Colon (tissue), 2 donors: ENCODE results near the gene FAM83C.
"Not testable (repeated sequence)": the region's sequence is repeated elsewhere in the genome, so short reads cannot be mapped to it uniquely, and the experiment has no call there.

Source experiments
- FAIRE-seq: peaks from 2 replicates; lab custom pipeline; 2012; peaks lifted over from hg19 to GRCh38; lab: Jason Lieb, UNC
- donor health status: control.
- donor health status: control.

FAM83C gene

DNA sequence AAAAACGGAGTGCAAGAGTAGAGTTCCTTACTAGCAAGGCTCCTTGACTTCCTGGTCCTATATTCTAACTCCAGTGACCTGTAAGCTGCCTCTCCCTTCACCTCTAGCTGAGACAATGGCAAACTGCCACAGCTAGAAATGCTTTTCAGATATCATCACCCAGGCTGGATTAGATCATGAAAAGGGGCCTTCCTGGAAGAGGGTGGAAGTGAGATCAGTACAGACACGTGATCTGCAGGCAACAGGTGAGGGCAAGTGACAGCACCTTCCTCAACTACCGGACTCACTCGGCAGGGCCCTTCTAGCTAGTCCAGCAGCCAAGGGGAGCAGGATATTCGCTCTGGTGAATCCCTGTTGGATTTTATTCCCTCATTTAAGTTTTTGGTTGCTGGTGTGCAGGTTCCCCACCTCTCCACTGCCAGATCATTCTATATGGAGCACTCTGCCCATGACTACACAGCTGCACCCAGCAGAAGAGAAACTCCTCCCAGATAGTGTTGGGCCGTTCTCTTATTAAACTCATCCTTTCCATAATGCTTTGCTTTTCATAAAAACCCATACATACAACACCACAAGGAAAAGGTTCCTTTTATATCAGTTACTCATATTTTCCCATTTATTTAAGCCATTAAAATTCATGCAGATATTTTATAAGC lies 26.4 kb upstream of the FAM83C start:
- FAIRE-seq: no peak

DNA sequence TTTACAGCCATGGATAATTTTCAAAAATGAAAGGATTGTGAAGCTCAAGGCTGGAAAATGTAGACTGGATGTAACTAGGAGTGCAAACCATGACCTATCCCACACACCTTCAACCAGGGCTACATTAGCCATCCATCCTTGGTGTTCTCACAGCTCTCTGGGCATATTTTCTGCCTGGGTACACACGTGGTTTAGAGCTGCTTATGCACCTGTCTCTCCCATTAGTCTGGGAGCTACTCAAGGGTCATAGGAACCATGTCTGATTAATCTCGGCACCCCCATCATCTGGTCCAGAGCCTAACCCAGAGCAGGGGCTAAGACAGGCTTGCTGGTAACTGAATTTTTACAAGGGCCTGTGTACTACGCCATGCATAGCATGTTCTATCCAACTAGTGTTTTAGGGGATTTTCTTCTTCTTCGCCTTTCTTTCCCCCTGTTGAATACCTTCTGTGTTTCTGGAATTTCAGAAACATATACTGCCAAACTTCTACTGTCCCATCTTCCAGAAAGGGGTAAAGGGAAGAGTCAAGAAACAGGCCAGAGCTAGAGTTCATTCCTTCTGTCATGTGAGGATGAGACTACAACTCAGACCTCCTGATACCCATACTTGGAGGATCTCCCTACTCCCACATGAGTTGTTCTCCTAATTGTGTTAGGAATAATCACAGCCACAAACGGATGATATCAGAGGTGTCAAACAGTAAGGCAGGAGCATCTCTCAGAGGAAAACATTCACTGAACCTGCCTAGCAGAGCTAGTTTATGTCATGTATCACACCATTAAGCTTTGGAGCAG lies 25.4 kb upstream of the FAM83C start:
- no peak for FAIRE-seq

DNA sequence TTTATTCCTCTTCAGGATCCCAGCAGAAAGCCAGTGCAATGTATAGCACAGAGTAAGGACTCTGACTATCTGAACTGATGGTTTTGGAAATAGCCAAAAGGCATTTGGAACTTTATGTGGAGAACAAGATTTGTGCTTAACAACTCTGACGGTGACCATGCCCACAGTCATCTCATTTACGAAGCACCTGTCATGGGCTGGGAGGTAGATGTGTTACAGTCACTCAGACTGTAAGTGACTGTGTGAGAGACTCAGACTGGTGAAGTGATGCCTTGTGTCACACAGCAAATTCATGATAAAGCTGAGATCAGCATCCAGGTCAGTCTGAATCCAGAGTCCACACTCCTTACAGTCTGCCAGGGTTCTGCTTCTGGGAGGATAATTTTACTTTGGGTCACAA lies 23.9 kb upstream of the FAM83C start:
- FAIRE-seq: no peak

DNA sequence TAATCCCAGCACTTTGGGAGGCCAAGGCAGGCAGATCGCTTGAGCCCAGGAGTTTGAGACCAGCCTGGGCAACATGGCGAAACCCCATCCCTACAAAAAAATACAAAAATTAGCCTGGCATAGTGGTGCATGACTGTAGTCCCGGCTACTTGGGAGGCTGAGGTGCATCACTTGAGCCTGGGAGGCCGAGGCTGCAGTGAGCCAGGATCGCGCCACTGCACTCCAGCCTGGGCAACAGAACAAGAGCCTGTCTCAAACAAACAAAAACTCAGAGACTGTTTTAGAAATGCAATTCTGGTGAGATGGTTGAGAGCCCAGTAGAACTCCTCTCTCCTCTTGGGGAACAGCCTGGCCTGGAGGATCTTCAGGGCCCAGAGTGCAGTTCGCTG lies 23.4 kb upstream of the FAM83C start:
- not testable (repeated sequence) for FAIRE-seq

DNA sequence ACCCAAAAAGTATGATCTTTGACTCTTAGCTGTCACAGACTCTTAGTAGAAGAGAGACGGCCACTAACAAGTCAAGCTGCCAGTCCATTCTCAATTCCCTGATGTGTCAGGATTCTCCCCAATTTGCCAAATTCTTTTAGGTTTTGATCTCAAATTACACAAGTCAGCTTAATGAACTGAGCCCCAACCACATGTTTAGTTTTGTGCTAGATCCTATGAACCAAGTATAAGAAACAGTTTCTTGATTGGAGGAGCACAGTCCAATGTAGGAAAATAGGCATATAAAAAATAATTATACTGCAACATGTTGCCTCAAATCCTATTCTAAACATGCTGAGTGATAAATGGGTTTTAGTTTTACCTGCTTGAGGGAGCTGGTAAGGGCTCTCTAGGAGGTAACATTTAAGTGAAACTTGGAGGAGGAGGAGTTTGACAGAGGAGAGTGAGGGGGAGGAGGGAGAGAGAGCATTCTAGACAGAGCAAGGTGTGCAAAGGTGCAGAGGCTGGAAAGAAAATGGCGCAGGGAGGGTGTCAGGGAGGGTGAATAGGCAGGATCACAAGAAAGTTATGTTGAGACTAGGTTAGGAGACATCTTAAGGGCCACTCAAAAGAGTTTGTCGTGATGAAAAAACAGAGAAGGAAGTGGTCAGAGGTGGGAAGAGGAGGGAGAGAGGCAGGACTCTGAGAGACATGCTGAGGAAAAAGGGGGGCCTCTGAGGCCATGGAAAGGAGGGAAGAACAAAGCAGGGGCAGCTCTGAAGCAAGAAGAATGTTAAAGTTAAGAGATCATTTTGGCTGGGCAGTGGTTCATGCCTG lies 22.8 kb upstream of the FAM83C start:
- FAIRE-seq: no peak

DNA sequence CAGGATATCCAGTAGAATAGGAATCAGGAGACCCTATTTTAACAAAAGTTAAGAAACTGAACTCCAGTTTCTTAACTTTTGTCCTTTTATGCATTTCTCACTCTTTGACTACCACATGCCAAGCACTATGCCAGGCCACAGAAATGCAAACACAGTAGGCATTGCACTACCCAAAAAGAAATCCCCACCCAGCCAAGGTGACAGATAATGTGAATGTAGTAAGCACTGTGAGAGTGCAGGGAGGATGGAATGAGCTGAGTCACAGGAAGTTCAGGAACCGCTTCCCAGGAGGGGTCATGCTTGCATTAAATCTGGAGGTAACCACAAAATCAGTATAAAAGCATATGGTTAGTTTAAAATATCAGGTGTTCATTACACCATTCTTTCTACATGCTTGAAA lies 20.1 kb upstream of the FAM83C start:
- FAIRE-seq: no peak

DNA sequence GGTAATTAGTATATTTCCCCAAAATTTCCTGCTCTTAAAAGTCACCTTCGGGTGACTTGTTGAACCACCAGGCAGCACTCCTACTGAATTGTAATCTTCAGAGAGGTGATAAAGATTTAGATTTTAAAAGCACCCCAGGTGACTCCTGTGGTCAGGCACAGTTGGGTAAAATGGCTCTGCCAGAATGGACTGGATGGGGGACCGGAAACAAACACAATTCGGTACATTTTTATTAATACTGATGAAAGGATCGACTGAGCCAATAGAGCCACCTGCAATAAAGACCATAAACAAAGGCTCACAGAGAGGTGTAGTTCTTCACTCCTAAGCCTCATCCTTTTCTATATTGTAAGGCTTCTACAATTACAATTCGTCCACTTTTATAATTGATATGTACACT lies 19.6 kb upstream of the FAM83C start:
- no peak for FAIRE-seq

DNA sequence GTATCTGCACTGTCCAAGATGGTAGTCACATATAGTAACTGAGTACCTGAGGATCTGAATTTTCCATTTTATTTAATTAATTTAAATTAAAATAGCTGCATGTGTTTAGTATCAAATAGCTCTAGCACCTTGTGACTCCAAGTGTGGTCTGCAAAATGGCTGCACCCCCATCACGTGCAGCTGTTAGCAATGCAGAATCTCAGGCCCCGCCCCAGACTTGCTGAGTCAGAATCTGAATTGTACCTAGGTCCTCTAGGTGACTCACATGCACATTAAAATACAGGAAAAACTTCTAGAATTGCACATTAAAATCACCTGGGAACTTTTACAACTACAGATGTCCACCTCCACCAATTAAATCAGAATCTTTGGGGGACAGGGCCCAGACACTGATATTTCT lies 19.2 kb upstream of the FAM83C start:
- no peak for FAIRE-seq

DNA sequence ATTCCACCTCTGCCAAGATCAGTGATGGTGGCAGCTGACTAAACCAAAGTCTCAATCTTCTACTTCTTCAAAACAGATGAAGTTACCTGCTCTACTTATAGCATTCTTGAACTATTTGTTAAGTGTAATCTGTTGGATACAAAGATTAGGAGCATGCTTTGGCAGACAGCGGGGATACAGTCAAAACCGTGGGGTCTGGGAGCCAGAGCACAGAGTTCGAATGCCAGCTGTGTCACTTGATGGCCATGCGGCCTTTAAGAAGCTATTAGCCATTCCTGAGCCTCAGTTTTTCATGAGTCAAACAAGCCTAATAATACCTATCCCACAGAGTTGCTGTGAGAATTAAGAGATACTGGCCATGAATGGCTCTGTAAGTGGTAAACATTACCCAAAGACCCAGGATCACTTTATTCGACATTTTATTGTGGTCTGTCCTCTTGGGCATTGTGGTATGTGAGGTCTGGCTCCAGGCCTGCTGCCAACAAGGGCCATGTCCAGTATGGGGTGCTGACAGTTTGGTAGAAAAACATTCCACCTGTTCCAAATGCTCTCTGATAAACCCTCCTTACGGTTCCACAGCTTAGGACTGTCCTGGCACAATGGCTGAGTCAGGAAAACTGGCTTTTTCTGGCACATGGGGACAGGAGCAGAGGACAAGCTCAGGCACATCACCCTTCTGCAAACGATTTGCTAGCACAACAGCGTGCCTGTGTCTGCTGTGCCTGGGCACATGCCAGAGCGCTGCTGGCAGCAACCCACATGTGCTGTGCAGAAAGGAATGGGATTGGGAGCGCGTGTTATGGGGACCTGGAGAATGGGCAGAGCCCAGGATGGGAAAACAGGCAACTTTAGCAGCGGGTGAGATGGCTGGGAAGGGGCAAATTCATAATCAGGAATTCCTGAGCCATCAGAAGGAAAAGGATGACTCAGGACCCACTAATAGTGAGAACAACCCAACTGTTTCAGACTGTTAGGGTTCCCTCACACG lies 15.7 kb upstream of the FAM83C start:
- no peak for FAIRE-seq

DNA sequence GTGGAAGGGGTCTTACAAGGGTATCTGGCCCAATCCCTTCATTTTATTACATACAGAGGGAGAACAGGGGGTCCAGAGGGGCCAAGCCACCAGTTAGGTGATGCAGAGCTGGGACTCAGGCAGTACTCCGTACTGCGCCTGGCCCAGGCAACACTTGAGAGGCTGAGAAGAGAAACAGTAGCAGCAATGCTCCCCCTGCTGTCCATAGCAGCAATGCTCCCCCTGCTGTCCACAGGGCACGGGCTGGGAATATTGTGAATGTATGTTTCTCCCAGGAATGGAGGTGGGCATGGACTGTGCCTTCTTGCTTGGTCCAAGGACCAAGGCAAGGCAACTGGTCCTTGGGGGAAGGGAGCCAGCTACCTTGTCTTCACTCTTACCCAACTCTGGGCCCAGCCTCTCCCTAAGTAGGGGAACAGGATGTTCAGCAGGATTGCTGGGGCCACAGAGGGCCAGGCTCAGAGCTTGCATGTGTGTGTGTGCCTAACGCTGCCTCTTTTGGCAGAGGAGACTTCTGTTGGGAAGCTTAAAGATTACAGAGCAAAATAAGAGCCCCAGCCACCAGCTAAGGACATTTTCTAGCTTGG lies 14.8 kb upstream of the FAM83C start:
- FAIRE-seq: no peak

DNA sequence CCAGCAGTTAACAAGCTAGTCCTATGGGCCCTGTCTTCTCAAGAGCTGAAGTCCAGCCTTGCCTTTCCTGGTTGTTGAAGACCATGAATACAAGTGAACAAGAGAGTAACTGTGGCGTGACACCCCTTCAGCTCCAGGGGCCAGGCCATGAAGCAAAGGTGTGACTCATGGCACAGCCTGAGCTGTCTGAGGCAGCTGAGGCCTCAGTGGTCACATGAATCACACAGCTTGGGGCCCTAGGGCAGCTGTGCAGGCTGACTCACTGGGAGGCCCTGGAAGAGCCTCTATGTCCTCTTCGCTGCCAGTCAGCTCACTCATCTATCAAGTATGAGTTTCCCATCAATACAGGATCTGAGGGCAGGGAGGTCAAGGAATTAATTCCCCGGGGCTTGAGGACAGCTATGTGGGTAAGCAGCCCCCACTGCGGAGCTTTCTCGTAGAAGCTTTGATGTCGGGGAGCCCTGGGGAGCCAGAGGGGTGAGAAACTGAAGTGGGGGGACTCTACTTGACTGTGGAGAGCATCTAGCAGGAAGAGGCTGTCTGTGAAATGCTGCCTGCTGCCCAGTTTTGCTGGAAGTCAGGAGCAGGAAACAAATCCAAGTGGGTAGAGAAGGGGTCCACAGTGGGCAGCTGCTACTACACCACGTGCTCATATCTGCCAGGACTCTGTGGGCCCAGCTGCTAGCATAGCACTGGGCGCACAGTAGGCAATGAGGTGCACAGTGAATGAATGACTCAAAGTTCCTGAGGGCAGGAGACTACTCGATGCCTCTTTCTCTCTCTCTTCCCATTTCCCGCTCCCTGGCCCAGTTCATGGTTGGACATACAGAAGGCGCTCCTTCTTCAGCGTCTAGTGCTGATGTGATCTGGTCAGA lies 13.7 kb upstream of the FAM83C start:
- FAIRE-seq: no peak

DNA sequence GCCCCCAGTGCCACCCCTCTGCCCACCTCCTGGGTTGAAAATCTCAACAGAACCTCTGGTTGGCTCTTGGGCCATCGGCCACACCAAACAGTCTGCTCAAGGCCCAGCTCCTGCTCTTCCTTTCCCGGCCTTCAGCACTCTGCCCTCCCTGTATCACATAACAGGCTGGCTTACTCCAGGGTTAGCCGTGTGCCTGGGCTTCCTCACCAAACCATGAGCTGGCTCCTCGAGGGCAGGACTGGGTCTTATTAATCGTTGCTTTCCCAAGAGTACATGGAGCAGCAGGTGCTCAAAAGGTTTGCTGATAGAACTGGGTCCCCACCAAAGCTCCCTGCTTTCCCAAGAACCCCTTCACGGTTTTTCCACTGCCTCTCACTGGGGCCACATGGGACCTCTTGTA lies 12.7 kb upstream of the FAM83C start:
- FAIRE-seq: no peak

DNA sequence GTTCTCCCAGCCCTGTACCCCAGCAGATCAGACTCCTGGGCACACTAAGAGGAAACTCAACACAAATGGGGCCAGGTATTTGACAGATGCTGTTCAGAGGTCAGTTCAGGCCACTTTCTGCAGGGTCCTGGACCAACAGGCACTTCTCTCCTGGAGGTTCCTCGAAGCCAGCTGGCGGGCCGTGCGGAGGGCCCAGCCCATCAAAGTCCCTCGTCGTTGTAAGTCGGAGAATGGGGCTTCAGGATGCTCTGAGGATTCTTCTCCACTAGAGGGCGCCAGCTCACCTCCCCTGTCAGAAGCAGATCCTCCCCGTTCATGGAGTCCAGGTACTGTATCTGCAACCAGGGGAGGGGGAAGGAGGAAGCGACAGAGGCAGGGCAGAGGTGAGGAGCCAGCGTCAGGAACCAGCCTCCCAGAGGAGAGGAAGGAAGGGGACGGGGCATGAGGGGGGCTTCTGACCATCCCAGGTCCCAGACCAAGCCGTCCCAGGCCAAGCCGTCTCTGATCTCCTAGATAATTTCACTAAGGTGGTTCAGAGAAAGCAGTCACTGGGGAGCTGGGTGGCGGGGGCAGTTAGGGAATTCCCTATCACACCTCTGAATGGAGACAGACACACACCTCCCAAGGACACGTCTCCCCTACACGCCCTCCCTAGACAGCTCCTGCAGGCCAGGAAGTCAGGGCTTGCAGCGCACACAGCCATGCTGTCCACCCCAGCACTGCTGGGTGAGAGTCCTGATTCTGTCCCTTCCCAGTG lies 11.7 kb upstream of the FAM83C start:
- no peak for FAIRE-seq

DNA sequence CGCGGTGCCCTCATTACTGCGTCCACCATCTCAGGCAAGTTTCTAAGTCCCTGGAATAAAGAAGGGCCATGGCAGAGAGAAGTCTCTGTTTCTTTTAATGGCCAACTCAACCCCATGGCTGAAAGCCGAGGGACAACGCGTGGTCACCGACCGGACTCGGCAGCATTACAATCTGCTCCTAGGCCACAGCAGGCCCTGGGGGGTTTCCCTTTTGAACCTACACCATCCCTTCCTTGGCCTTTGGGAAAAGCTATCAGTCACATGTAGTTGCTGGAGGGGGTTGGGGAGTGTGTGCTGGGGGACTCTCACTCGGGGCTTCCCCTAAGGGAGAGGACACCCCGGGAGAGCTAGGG lies 11.1 kb upstream of the FAM83C start:
- FAIRE-seq: no peak

DNA sequence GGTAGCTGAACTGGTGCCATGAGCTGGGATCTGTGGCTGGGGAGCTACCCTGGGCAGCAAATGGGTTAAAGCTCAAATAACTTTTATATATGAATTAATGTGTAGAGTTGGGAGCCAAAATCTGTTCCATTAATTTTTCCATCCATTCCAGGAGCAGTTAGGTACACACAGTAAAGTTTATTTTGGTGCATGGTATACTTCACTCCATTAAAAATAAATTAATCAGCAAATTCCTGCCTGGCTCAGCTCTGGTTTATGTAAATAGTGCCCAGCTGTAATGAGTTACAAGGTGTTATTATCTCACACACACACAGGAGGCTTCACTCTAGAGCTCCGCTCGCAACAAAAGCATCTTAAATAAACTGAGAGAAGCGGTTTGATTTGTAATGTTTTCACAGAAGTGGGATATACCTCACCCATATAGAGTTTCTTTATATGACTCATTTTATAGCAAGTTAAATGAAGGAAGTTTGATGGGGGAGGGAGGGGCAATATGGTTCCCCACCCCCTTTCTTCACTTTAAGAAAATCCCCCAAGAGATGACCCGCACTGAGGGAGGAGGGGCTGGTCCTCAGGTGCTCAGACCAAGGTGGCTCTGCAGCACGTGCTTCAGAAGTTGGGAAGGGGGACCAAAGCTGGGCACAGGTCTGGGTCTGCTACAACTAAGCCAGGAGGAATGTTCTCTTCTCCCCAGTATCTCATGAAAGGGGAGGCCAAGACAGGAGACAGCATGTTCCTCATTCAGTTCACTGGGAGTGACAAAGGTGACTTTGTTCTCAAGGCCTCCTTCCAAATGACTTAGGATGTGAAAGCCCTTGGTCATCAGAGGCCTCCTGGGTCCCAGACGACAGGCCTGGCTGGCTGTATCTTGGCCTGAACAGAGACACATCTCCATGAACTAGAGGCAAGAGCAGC lies 10.5 kb upstream of the FAM83C start:
- no peak for FAIRE-seq

DNA sequence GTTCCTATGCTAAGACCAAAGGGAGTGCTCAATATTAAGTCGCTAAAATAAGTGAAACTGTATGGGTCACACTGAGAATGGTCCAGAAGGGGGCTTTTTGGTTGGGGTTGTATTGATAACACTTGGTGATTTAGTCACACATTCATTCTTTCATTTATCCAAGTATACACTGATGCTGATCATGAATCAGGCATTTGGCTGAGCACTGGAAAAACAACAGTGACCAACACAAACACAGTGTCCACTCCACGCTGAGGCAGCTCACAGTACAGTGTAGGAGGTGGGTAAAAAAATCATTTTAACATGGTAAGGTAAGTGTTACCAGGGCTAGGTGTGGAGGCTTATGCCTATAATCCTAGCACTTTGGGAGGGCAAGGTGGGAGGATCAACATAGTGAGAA lies 9.2 kb upstream of the FAM83C start:
- no peak for FAIRE-seq

DNA sequence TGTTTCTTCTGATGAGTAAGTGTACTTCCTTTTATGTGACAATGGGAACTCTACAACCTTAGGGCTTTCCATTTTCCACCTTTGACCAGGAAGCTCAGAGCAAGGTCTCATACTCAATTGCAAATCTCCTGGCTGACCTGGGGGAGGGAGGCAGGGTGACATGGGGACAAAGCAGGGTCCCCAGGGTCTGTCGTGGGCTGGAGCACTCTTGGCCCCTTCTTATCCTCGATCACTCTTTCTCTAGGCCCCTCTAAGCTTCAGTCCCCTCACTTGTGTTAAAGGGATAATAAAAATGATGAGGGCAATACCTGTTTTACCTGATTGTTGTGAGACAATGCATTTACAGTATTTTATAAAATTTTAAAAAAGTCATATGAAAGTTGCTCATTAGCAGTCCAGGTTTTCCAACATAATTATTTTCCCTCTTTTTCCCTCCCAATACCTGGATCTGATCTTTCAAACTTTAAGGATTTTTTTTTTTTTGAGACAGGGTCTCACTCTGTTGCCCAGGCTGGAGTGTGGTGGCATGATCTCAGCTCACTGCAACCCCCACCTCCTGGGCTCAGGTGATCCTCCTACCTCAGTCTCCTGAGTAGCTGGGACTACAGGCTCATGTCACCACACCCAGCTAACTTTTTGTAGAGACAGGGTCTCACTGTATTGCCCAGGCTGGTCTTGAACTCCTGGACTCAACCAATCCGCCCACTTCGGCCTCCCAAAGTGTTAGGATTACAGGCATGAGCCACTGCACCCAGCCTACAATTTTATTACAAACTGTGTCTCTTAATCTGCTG lies 8.4 kb upstream of the FAM83C start:
- FAIRE-seq: no peak

DNA sequence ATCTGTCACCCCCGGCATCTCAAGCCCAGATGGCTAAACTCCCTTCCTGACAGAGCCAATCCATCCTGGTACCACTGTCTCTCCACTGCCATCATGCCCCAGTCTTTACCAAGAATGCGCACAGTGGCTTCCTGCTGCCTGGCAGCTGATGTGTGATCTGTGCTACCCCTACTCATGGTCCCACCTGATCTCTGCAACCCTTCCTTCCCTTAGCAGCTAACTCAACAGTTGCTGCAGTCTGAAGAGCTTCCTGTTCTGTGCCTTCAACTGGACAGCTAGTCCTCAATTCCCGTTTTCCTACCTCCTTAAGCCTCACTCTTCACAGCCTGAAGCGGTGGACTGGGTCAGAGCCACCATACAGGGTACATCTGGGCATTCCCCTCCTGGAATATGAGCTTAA lies 7.6 kb upstream of the FAM83C start:
- no peak for FAIRE-seq
